GM19099 (cell line): ENCODE measurements around the gene NOS1.

Source experiments
- POLR2A ChIP-seq: IDR thresholded peaks from 3 replicates; pipeline ENCODE4 v1.6.1; 2011; ENCODE audit warnings: low read depth; ENCODE audit not compliant: insufficient read length; ENCODE audit errors: extremely low read depth

Gene NOS1

DNA sequence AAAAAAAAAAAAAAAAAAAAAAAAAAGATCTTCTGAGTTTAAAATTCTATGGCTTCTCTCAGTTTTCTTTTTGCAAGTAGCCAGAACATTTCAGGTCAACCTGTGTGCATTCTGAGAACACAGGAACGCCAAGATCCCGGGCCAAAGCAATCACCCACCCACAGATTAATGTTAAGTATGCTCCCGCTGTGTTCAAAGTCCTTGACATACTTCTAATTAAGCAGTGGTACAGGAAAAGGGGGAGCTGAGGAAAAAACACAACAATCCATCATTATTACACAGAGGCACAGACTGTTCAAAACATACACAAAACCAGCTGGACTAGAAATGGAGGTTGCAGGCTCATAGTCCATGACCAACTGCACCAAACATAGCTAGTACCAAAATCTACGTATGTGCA, 174.0 kb downstream of the NOS1 start:
- no peak for TF ChIP-seq POLR2A

DNA sequence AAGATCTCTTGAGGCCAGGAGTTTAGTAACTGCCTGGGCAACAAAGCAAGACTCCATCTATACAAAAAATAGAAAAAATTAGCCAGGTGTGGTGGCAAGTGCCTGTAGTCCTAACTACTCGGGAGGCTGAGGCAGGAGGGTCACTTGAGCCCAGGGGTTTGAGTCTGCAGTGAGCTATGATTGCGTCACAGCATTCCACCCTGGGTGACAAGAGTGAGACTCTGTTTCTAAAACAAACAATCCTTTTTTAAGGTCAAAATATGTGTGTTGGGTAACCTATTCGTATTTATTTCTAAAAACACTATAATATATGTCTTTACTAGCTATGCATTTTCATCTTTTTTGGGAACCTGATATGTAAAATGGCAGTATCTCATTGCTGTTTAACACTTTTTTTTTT, 178.6 kb downstream of the NOS1 start:
- no peak for TF ChIP-seq POLR2A

DNA sequence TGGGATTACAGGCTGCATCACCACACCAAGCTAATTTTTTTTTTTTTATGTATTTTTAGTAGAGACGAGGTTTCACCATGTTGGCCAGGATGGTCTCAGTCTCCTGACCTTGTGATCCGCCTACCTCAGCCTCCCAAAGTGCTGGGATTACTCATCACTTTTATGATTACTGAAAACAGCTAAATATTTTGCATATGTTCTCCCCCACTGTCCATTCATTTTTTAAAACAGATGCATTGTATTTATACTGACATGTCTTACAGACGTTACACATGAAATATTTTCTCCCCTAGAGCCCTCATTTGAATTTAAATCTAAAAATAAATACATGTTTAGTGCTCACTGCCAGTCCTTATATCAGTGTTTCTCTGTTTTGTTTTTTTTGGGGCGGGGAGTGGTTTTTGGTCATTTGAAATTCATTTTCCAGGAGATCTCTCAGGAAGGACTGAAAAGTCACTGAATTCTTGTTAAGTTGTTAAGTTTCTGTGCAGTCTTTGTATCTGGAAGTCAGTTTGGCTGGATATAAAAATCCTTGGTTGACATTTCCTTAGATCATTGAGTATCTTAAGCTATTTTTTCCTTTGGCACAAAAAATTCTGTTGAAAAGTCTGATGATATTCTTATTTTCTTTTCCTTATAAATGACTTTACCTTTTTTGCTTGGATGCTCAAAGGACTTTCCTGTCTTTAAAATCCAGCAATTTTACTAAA, 180.5 kb downstream of the NOS1 start:
- no peak for TF ChIP-seq POLR2A

DNA sequence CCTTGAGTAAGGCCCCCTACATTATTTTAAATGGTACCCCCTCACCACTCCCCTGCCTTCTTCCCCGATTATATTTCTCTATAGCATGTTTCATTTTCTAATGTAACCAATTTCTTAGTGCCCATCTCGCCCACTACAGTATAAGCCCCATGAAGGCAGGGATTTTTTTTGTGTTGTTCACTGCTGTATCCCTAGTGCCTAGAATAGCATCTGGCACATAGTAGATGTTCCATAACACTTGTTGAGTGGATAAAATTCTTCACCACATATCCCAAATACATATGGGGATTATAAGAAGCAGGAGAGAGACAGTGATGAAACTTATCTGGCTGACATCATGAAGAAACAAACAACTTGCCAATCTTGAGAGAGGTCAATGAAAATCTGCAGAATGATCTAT, 182.7 kb downstream of the NOS1 start:
- TF ChIP-seq POLR2A, result no peak

- no peak for TF ChIP-seq POLR2A
Measured at GRCh38 chr12:117178301-117178700, 183.1 kb downstream of the NOS1 start.

DNA sequence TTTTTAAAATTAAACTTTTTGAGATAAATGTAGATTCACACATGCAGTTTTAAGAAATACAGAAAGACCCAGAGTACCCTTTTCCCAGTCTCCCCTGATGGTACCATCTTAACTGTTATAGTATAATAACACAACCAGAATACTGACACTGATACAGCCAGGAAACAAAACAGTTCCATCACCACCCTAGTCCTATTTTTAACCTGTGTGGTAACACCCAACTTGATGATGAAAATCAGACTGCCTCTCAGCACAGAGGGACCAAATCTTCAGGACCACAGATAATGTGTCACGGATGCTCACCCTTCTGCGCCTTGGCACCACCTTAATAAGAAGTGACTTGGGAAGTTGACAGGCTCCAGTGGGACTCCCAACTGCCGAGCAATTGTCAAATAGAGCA, 189.3 kb downstream of the NOS1 start:
- no peak for TF ChIP-seq POLR2A

DNA sequence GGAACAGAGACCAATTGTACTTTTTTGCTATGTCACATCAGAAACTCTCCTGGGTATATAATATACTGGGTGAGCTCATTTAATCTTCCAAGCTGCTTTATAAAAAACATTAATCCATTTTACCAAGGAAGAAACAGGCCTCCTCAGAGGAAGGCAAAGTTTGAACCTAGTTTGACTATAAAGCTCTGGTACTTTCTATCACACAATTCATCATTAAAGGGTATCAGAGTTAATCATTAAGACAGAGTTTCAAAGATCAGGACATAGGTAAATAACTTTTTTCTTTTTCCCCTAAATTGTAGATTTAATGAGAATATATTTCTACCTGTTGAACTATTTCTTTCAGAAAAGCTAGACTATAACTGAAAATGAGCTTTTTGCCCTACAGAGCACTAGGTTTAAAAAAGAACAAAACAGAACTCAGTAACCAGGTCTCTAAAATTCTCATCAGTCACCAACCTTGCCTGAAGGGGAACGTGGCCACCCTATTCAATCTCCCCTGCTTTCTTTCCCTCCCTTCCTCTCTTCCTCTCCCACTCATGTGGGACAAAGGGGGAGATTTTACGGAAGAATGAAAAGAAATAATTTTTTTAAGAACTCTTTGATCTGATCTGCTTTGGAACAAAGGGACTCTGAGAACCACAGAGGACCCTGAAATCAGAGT, 189.8 kb downstream of the NOS1 start:
- no peak for TF ChIP-seq POLR2A

DNA sequence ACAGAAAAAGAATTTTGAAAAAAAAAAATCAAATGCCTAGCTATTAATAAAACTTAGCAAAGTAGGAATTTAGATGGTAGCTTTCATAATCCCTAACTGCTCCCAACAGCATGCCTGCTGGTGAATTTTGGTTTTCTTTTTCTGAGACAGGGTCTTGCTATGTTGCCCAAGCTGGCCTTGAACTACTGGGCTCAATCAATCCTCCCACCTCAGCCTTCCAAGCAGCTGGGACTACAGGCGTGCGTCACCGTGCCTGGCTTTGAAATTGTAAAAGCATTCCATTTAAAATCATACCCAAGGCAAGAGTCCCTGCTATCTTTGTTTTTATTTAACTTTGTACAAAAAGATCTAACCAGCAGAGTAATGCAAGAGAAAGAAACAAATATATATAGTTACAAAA, 191.9 kb downstream of the NOS1 start:
- no peak for TF ChIP-seq POLR2A

DNA sequence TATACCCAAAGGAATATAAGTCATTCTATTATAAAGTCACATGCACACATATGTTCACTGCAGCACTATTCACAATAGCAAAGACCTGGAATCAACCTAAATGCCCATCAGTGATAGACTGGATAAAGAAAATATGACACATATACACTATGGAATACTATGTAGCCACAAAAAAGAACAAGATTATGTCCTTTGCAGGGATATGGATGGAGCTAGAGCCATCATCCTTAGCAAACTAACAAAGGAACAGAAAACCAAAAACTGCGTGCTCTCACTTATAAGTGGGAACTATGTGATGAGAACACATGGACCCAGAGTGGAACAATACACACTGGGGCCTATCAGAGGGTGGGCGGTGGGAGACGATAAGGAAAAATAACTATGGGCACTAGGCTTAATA, 192.4 kb downstream of the NOS1 start:
- TF ChIP-seq POLR2A, result no peak

- TF ChIP-seq POLR2A, result no peak
Measured at GRCh38 chr12:117167769-117168168, 193.7 kb downstream of the NOS1 start.

DNA sequence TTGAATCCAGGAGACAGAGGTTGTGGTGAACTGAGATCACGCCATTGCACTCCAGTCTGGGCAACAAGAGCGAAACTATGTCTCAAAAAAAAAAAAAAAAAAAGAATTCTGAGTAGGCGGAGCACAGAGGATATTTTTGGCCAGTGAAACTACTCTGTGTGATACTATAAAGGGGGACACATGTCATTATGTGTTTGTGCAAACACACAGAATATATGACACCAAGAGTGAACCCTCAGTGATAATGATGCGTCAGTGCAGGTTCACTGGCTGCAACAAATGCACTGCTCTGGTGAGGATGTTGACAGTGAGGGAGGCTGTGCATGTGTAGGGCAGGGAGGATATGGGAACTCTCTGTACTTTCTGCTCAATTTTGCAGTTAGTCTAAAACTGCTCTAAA, 195.3 kb downstream of the NOS1 start:
- TF ChIP-seq POLR2A, result no peak

DNA sequence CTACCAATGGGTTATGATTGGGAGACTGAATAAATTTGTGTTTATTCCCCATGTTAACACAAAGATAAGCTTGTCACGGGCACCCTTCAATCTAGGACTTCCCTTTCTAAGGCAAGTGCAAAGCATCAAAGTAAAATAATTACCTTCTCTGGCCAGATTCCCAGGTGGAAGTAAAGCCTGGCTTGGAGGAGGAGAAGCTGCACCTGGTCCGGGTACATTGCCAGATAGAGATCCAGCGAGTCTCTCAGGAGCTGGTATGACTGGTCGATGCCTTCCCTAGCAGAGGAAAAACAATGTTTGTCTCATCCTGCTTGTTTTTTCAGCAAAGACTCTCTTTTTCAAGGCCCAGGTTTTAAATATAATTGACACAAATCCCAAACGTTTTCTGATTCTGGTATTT, 196.1 kb downstream of the NOS1 start:
- TF ChIP-seq POLR2A, result no peak

- no peak for TF ChIP-seq POLR2A
Measured at GRCh38 chr12:117162633-117163032, 198.8 kb downstream of the NOS1 start.

DNA sequence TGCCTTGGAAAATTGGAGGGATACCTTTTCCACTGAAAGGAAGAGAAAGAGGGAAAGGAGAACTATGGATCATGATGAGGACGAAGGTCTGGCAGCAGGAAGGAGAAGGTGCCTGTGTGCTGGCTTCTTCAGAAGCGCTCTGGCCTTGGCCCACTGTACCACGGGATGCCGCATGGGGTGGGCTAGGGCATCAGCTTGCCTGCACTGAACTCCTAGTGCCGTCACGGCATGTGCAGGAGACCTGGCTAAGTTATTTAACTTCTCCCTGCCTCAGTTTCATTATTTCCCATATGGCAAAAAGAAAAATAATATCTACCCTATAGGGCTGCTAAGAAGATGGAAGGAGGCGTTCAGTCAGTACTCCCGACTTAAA, 199.3 kb downstream of the NOS1 start:
- TF ChIP-seq POLR2A, result no peak

DNA sequence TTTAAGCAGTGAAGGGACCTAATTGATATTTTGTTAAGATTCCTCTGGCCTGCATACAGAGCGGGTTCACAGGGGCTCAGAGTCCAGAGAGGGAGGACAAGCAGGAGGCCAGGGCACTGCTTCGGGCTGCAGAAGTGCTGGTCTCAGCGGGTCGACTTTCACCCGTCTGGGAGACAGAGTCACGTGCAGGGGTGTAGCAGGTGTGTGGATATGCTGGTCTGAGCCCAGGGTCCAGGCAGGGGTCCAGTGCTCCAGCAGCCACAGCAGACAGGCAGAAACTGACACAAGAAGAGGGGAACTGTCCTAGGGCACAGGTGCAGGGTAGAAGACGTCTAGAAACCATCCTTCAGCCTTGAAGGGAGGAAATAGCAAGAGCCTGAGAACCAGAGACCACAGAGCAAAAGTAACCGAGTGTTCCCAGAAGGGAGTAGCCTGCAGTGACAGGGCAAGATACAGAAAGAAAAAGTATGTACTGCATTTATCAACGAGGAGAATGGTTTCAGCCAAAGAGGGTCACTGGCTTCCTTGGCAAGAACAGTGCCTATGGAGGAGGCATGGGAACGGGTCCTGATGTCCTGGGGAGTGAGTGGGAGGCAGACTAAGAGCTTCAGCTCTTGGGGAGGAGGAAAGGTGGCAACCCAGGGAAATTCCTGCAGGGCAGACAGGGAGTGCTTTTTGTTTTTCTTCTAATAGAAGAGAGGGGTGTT, 199.8 kb downstream of the NOS1 start:
- no peak for TF ChIP-seq POLR2A

DNA sequence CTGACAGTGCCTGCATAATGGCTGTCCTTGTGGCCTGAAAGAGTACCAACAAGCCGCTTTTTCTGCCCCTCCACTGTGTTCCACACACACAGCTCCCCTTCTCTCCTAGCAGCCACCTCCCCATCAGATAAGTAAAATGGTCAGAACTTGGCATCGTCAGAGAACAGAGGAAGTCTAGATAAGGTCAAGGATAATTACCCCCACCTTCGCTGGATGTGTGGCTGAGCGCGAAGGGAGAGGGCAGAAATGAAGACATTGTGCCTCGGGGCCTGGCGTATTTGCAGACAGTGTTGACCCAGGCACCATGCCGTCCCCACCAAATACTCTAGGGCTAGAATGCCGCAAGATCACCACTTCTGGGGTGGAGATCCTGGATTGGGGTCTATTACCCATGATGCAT, 201.8 kb downstream of the NOS1 start:
- no peak for TF ChIP-seq POLR2A
